NCI-H748 (cell line): ENCODE data around the gene TBX3.

Experiments
- DNase-seq: peaks from one replicate; lab custom pipeline; 2025; ENCODE audit not compliant: unreplicated experiment; lab: John Stamatoyannopoulos, UW

TBX3 gene

GRCh38 chr12:114669401-114670290, 14.3 kb downstream of the TBX3 start:
- DNase-seq: no peak

DNA sequence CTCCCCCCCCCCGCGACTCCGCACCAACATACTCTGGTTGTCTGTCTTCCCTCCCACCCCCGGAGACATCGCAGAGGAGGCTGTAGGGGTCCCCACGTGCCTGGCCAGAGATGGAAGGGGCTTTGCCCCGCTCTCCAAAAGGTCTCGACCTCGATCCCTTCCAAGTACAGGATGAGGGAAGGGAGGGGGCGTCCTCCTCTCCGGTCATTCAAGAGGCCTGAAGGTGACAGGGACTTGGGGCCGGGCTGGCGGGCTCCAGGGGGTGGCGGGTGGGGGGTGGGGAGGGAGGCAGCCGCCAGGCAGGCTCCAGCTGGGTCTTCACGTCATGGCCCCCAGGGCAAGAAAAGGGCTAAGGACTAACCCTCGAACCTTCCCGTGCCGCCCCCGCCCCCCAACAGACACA, 15.1 kb downstream of the TBX3 start:
- peak; percentile 38 for DNase-seq

DNA sequence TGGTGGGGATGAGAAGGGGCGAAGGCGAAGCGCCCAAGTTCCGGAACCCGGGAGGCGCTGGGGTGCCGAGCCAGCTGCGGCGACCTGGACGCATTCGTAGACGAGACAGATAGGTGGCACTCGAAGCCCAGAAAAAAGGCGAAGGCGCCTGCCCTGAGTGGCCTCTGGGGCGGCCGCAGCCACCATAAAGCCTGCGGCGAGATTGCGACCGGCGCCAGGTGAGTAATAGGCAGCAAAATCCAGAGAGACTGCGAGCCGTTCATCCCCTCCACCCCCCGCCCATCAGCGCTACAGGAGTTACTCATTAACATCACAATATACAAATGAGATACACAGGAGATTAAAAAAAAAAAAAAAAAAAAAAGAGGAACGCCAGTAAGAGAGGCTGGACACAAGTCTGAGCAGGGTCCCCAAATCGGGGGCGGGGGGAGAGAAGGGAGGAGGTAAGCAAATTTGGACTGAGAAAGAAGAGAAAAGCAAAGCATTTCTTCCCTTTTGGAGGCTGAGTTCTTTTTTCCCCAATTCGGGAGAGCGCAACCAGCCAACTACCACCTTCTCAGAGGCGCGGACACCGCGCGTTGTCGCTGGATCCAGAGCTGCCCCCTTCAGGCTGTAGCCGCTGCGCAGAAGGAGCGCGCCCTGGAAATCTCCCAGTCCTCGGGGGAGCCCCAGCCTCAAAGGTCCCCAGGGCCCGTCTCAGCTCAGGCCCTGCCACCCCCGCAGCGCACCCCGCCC, 15.7 kb downstream of the TBX3 start:
- DNase-seq: peak; percentile 92

DNA sequence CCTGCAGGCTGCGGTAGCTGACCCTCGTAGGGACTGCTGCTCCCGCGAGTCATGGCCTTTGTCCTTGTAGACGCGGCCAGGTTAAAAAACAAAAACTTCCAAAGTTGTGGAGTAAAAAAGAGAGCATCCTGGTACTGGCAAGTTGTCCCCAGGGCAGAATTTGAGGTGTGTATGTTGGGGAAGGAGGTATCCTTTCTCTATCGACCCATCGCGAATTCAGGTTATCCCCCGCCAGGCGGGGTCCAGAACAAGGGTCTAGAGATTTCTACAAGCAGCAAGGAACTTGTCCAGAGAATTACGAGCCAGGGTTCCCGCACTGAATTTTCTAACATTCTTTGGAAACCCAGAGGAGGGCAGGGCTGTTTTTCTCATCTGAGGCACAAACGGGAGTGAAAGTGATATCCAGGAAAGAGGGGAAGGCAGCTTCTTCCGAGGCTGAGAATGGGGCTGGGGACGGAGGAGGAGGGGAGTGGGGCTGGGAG, 16.3 kb downstream of the TBX3 start:
- no peak for DNase-seq

- no peak for DNase-seq
Measured at GRCh38 chr12:114666746-114667668, 17.0 kb downstream of the TBX3 start.

DNA sequence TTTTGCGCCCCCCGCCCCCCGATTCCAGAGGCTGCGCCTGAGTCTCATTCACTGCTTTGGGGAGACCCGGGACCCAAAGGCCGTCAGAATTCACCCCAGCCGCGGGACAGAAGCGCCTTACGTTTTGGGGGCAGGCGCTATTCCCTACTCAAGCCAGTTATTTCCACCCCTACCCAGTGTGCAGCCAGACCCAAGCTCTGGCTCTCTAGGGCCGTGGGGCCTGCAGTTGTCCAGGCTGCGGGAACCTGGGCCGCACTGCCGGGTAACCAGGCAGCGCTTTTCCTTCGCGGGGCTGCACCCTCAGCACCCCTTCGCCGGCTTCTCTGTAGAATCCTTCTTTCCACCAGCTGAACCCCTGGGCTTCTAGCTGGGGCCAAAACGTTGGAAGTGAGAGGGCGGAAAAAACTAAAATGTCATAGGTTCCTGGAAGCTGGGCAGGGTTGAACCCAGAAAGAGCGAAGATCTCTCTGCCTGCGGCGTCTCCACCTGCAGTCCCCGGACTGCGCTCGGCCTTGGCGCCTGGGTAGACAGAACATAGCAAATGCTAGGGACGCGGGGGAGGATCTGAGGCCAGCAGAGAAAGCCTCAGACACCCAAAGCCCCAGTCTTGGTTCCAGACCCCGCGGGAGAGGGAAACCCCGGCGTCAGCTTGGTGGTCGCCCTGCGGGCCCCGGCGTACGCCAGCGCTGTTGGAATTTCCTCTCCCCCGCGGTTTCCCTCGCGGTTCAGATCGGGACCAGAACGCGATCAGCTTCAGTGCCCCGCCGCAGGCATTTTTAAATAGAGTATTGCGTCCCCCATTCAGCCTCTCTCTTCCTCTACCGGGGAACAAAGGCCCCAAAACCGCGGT, 18.3 kb downstream of the TBX3 start:
- DNase-seq: no peak

- no peak for DNase-seq
Measured at GRCh38 chr12:114664651-114665320, 19.2 kb downstream of the TBX3 start.

- peak; percentile 70 for DNase-seq
Measured at GRCh38 chr12:114662512-114663177, 21.3 kb downstream of the TBX3 start.

DNA sequence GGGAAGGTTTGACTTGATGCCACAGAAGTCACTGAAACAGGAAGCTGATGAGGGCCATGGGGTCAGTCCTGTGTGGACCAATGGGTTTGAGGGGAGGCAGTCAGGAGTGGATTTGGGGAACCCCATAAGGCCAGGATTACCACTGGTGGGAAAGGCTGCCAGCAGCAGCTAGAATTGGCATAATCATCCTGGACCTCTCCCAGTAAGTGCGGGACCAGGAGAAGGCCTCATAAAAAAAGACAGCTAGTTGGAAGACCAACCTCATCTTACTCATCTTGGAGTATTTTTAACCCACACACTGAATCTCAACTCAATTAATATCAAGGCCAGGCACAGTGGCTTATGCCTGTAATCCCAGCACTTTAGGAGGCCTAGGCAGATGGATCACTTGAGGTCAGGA, 22.7 kb downstream of the TBX3 start:
- no peak for DNase-seq

GRCh38 chr12:114659084-114659483, 24.9 kb downstream of the TBX3 start:
- no peak for DNase-seq

- DNase-seq: no peak
Measured at GRCh38 chr12:114658002-114658441, 26.0 kb downstream of the TBX3 start.

- no peak for DNase-seq
Measured at GRCh38 chr12:114657597-114657920, 26.4 kb downstream of the TBX3 start.

DNA sequence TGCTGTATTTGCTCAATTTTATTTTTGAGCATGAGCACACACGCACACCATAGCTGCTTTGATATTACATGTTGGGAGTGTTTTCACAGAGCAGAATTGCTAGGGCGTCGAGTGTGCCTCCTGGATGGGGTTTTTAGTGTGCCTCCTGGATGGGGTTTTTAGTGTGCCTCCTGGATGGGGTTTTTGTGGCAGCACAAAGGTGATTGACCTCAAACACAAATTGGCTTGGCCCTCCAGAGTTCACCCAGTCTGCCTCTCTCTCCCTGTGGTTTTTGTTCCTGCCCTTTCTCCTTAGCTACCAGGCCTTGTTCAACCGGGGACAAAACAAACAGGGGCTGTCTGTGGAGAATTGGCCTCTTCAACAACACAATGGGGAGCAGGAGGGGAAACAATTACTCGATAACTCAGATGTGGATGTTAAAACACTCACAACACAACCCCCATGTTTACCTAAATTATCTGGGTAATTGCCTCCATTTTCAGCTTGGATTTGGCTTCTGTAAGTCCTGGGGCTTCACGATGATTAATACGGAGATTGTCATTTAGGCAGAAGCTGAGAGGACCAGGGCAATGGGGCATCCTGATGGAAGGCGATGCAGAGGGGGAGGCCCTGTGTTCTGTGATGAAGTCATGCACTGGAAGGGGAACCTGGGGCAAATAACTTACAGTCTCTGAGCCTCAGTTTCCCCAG, 26.9 kb downstream of the TBX3 start:
- peak; percentile 99 for DNase-seq

- DNase-seq: peak; percentile 71
Measured at GRCh38 chr12:114655934-114656749, 27.8 kb downstream of the TBX3 start.

DNA sequence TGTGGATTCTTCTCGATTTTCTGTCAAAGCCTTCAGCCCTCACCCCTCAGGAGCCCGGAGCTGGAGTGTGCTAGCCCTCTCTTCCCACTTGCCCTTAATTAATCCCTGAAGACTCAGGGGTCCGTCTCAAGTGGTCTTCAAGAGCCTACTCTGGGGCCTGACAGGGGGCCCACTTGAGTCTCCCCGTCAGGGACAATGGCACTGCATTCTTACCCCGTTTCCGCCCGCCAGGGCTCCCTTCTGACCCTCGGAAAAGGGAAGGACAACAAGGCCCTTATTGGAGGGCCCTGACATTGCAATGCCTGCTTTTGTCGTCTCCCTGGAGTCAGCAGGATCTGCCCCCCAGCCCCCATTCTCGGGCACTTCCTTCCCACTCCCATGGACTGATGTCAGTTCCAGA, 34.4 kb downstream of the TBX3 start:
- no peak for DNase-seq

DNA sequence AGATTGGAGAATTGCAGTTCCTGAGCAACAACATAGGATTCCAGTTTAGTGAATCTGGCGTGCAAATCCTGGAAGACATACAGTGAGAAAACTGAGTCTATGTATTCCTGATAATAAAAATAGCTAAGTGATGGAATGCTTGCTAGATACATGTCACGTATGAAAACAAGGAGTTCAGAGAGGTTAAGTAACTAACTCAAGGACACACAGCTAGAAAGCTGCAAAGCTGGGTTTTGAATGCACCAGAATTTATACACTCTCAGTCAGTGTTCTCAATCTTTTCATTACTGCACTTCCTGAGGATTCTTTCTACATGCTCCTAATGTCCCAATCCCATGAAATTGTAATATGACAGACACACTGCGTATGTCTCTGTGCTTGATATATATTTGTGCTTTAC, 35.3 kb downstream of the TBX3 start:
- no peak for DNase-seq

DNA sequence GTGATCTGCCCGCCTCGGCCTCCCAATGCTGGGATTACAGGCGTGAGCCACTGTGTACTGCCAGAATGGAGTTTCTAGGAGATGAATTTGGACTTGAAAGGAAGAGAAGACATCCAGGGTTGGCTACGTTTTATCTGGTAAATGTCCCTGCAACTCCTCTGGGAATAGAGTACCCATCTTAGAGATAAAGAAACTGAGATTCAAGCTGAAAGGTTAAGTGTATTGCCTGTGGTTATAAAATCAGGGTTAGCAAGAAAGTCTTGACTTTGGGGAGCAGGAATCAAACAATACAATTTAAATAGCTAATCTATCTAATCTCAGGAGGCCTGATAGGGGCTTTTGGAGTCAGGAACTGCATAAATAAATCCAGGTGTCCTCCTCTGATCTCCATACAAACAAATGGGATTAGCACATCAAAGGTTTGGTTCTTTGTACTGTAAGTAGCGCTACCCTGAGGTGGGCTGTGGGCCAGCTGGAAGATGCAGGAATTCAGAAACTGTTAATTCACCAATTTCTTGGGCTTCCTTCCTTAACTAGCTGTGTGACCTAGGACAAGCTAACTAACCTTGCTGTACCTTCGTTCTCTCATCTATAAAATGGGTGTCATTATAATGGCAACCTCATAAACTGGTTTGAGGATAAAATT, 45.1 kb downstream of the TBX3 start:
- no peak for DNase-seq
